IMR-90 (cell line): Measurements from ENCODE around the gene CSF1.

Experiments
- CEBPB ChIP-seq: IDR thresholded peaks from 2 replicates; pipeline ENCODE4 v1.6.1; 2012; ENCODE audit warnings: low read depth, low read length, improper control_type of control experiment
- MAZ ChIP-seq: IDR thresholded peaks from 2 replicates; pipeline ENCODE4 v1.6.1; 2012; ENCODE audit warnings: low read depth, mild to moderate bottlenecking, low read length, improper control_type of control experiment, moderate library complexity, borderline replicate concordance

GRCh38 chr1:109947582-109948284 lies 37.1 kb downstream of the CSF1 start:
- no peak for TF ChIP-seq MAZ
- TF ChIP-seq CEBPB: no peak
